ENCODE results near the gene SDHAF2. TPM values are rescaled to one million over a fixed set of nuclear protein-coding genes. Genes with fewer than 3 reads are reported as not detected.
"Not testable (repeated sequence)": the region's sequence is repeated elsewhere in the genome, so short reads cannot be mapped to it uniquely, and the experiment has no call there.

Gene SDHAF2
- total RNA-seq, 1 donor from 2014 or later: 63.2 TPM

DNA sequence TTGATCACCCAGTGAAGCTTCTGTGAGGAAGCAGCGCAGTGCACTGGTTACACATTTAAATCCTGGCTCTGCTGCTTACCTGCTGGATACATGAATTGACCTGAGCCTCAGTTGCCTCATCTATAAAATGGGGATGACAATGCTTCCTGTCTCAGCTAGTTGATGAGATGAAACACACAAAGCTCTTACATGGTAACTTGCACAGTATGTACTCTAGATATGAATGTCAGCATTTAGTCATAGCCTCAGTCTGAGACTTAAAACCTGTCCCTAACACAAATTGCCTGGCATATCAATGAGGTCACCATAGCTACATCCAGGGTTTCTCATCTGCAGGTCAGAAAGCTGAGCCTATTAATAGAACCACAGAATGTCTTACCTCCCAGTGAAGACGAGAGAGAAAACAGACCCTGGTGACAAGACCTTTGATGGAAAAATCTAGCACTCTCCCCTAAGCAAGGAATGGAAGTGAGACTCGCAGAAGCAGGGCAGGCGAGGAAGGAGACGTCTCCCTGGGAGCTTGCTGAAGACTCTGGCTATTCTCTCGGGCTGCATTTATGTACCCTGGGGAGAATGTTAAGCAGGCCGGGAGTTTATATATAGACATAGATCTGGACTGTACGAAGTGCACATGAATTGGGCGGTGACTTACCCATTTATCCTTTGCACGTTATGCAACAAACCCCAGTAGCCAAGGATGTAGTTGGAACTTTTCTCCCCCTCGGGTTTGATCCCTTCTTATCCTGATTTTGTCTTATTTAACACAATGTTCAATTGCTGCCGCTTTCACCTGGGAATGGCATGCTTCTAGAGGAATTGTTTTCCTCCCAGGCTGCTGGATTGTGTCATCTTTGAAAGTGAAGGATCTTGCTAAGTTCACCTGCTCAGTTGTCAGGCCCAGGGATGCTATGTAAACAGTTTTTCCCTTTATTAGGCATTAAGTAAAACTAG, 18.0 kb downstream of the SDHAF2 start:
- Histone ChIP-seq H3K36me3 (ENCODE audit: control insufficient read depth in 3 of 3, insufficient read depth in 3 of 3, low read length in 3 of 3) (peaks cover 10 to 37% (median 19%) of the 10 kb centered on the region in 3 donors), H3K4me3 (ENCODE audit: low read length in 3 of 3) (peak overlapping the region in 1 of 3 donors; percentile 32), H3K4me1 (ENCODE audit: control insufficient read depth in 3 of 3, insufficient read depth in 3 of 3, low read length in 3 of 3) (peaks cover 36 to 41% (median 41%) of the 10 kb centered on the region in 3 donors), H3K9me3 (ENCODE audit: control insufficient read depth in 3 of 3, low read length in 3 of 3) (no peaks in the 10 kb centered on the region), H3K9ac (ENCODE audit: low read depth in 1 of 3, low read length in 3 of 3) (peak overlapping the region; percentile 42 to 55 (median 47)), H3K27me3 (ENCODE audit: control insufficient read depth in 3 of 3, insufficient read depth in 3 of 3, low read length in 3 of 3) (no peaks in the 10 kb centered on the region), H3K27ac (ENCODE audit: low read depth, low read length) (peak overlapping the region; percentile 70)

DNA sequence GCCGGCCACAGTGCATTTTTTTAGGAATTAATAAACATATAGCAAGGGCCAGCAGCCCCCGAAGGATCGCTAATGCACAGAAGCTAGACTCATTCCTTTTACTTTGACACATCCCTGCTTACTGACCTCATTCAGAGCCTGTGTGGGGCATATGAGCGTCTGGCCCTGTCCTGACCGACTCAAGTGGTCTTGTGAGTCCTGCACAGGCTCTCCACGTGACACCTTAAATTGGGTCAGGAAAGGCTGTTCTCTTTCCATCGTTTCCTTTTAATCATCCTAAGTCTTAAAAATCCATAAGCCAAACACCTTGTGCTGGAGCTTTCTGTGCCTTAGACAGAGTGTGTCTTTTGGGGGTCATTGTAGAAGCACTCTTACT, 18.6 kb downstream of the SDHAF2 start:
- Histone ChIP-seq H3K27ac (ENCODE audit: low read depth, low read length) (peak overlapping the region; percentile 70), H3K4me1 (ENCODE audit: control insufficient read depth in 3 of 3, insufficient read depth in 3 of 3, low read length in 3 of 3) (peaks cover 36 to 42% (median 41%) of the 10 kb centered on the region in 3 donors), H3K4me3 (ENCODE audit: low read length in 3 of 3) (no peak overlapping the region), H3K36me3 (ENCODE audit: control insufficient read depth in 3 of 3, insufficient read depth in 3 of 3, low read length in 3 of 3) (peaks cover 10 to 35% (median 21%) of the 10 kb centered on the region in 3 donors), H3K9ac (ENCODE audit: low read depth in 1 of 3, low read length in 3 of 3) (peak overlapping the region; percentile 42 to 55 (median 47)), H3K27me3 (ENCODE audit: control insufficient read depth in 3 of 3, insufficient read depth in 3 of 3, low read length in 3 of 3) (no peaks in the 10 kb centered on the region), H3K9me3 (ENCODE audit: control insufficient read depth in 3 of 3, low read length in 3 of 3) (no peaks in the 10 kb centered on the region)

DNA sequence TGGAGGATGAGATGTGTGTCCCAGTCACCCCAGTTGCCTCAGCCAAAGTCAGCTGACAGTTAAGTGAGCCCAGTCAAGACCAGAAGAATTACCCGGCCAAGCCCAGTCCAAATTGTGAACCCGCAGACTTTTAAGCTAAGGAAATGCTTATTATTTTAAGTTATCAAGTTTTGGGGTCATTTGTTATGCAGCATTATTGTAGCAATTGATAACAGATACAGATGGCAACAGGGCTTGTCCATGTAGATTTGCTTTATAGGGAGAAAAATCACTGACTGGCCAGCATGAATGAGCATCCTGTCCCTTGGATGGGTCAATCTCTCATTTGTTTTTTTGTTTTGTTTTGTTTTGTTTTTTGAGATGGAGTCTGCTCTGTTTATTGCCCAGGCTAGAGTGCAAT, 22.9 kb downstream of the SDHAF2 start:
- Histone ChIP-seq H3K27me3 (ENCODE audit: control insufficient read depth in 3 of 3, insufficient read depth in 3 of 3, low read length in 3 of 3) (no peaks in the 10 kb centered on the region), H3K9me3 (ENCODE audit: control insufficient read depth in 3 of 3, low read length in 3 of 3) (no peaks in the 10 kb centered on the region), H3K27ac (ENCODE audit: low read depth, low read length) (no peak overlapping the region), H3K9ac (ENCODE audit: low read depth in 1 of 3, low read length in 3 of 3) (no peak overlapping the region), H3K4me1 (ENCODE audit: control insufficient read depth in 3 of 3, insufficient read depth in 3 of 3, low read length in 3 of 3) (peaks cover 15 to 28% (median 25%) of the 10 kb centered on the region in 3 donors), H3K36me3 (ENCODE audit: control insufficient read depth in 3 of 3, insufficient read depth in 3 of 3, low read length in 3 of 3) (peaks cover 12 to 27% (median 23%) of the 10 kb centered on the region in 3 donors), H3K4me3 (ENCODE audit: low read length in 3 of 3) (no peak overlapping the region)

DNA sequence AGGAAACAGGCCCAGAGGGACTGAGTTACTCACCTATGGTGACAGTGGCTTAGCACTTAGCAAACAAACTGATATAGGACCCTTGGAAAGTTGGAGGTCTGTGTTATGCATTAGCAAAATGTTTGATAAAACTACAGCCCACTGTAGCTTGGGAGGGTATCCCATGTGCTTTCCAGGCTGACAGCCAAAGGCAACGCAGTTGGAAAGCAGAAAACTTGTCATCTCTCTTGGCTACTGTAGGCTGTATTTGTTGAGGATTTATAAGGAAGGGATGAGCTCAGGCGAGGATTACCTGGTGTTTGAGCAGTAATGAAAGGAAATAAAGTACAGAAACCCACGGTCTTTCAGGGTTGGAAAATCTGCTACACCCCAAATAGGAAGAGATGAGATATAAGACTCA, 23.8 kb downstream of the SDHAF2 start:
- Histone ChIP-seq H3K27me3 (ENCODE audit: control insufficient read depth in 3 of 3, insufficient read depth in 3 of 3, low read length in 3 of 3) (no peaks in the 10 kb centered on the region), H3K4me3 (ENCODE audit: low read length in 3 of 3) (no peak overlapping the region), H3K9ac (ENCODE audit: low read depth in 1 of 3, low read length in 3 of 3) (no peak overlapping the region), H3K4me1 (ENCODE audit: control insufficient read depth in 3 of 3, insufficient read depth in 3 of 3, low read length in 3 of 3) (peaks cover 6 to 19% (median 16%) of the 10 kb centered on the region in 3 donors), H3K27ac (ENCODE audit: low read depth, low read length) (peak overlapping the region; percentile 8), H3K36me3 (ENCODE audit: control insufficient read depth in 3 of 3, insufficient read depth in 3 of 3, low read length in 3 of 3) (peaks cover 12 to 27% (median 22%) of the 10 kb centered on the region in 3 donors), H3K9me3 (ENCODE audit: control insufficient read depth in 3 of 3, low read length in 3 of 3) (no peaks in the 10 kb centered on the region)

DNA sequence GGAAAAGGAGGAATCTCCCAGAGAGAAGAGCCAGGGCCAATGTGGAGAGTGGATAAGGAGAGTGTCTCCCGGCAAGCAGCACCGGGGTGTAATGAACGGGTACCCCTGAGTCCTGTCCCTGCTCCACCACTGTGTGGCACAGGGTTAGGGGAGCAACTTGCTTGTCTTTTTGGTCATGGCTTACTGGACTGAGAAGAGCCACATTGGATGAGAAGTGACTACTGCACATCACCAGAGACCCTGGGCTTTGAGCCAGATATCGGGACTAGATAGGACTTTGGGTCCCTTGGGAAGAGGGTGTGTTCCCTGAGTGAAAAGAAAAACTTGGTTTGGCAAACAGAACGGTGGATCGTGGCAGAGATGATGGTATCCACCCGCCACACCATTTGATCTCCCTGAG, 24.6 kb downstream of the SDHAF2 start:
- H3K9me3 ChIP-seq (ENCODE audit: control insufficient read depth in 3 of 3, low read length in 3 of 3): no peaks in the 10 kb centered on the region
- no peaks in the 10 kb centered on the region for H3K27me3 ChIP-seq (ENCODE audit: control insufficient read depth in 3 of 3, insufficient read depth in 3 of 3, low read length in 3 of 3)
- H3K4me3 ChIP-seq (ENCODE audit: low read length in 3 of 3): no peak overlapping the region
- peak overlapping the region; percentile 8 for H3K27ac ChIP-seq (ENCODE audit: low read depth, low read length)
- peaks cover 12 to 27% (median 17%) of the 10 kb centered on the region in 3 donors for H3K36me3 ChIP-seq (ENCODE audit: control insufficient read depth in 3 of 3, insufficient read depth in 3 of 3, low read length in 3 of 3)
- H3K4me1 ChIP-seq (ENCODE audit: control insufficient read depth in 3 of 3, insufficient read depth in 3 of 3, low read length in 3 of 3): peaks cover 5 to 13% (median 11%) of the 10 kb centered on the region in 3 donors
- peak overlapping the region in 1 of 3 donors; percentile 25 for H3K9ac ChIP-seq (ENCODE audit: low read depth in 1 of 3, low read length in 3 of 3)

DNA sequence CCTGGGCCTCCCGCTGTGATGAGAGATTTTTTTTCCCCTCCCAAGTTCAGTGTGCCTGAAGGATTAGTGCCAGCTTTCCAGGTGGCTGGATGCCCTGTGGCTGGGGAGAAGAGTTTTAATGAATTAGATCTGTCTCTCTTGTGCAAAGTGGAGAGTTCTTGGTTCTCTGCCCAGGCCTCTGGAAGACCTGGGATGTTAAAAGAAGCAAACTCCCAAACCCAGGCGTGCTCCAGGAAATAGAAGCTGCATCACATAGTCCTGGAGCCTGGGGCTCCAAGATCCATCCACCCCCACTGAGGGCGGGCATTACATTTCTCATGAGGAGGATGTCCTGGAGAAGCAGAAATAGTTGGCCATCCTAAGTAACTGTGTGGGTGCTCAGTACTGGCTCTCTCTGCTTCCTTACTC, 30.6 kb downstream of the SDHAF2 start:
- no peak overlapping the region for H3K27ac ChIP-seq (ENCODE audit: low read depth, low read length)
- H3K4me3 ChIP-seq (ENCODE audit: low read length in 3 of 3): no peak overlapping the region

DNA sequence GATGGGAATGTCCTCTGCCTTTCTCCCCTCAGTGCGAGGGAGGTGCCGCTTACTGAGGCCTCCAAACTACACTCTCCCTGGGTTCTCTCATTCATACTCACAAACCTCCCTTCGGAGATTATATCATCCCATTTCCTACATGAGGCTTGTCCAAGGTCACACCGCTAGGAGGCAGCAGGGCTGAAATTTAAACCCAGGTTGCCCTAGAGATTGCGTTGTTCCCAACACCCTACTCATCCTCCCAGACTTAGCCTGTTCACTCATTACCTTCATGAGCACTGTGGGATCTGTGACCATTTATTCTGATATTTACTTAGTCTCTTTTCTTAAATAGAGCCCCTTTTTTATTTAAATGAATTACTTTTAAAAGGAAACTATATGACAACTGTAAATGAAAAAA, 31.1 kb downstream of the SDHAF2 start:
- Histone ChIP-seq H3K4me3 (ENCODE audit: low read length in 3 of 3) (no peak overlapping the region), H3K27ac (ENCODE audit: low read depth, low read length) (no peak overlapping the region), H3K36me3 (ENCODE audit: control insufficient read depth in 3 of 3, insufficient read depth in 3 of 3, low read length in 3 of 3) (peaks cover 0 to 4% (median 0%) of the 10 kb centered on the region in 3 donors), H3K9me3 (ENCODE audit: control insufficient read depth in 3 of 3, low read length in 3 of 3) (no peaks in the 10 kb centered on the region), H3K27me3 (ENCODE audit: control insufficient read depth in 3 of 3, insufficient read depth in 3 of 3, low read length in 3 of 3) (no peaks in the 10 kb centered on the region), H3K9ac (ENCODE audit: low read depth in 1 of 3, low read length in 3 of 3) (no peak overlapping the region), H3K4me1 (ENCODE audit: control insufficient read depth in 3 of 3, insufficient read depth in 3 of 3, low read length in 3 of 3) (peaks cover 8 to 12% (median 9%) of the 10 kb centered on the region in 3 donors)

More for the DNA sequence above, 30.6 kb downstream of the SDHAF2 start:
- Histone ChIP-seq H3K36me3 (ENCODE audit: control insufficient read depth in 3 of 3, insufficient read depth in 3 of 3, low read length in 3 of 3) (peaks cover 3 to 8% (median 3%) of the 10 kb centered on the region in 3 donors), H3K4me1 (ENCODE audit: control insufficient read depth in 3 of 3, insufficient read depth in 3 of 3, low read length in 3 of 3) (peaks cover 8 to 12% (median 9%) of the 10 kb centered on the region in 3 donors), H3K27me3 (ENCODE audit: control insufficient read depth in 3 of 3, insufficient read depth in 3 of 3, low read length in 3 of 3) (no peaks in the 10 kb centered on the region), H3K9ac (ENCODE audit: low read depth in 1 of 3, low read length in 3 of 3) (no peak overlapping the region), H3K9me3 (ENCODE audit: control insufficient read depth in 3 of 3, low read length in 3 of 3) (no peaks in the 10 kb centered on the region)

DNA sequence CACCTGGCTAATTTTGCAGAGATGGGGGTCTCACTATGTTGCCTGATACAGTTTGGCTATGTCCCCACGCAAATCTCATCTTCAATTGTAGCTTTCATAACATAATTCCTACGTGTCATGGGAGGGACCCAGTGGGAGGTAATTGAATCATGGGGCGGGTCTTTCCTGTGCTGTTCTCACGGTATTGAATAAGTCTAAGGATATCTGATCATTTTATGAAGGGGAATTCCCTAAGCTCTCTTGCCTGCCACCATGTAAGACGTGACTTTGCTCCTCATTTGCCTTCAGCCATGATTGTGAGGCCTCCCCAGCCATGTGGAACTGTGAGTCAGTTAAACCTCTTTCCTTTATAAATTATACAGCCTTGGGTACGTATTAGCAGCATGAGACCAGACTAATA, 37.7 kb downstream of the SDHAF2 start:
- not testable (repeated sequence) for H3K36me3 ChIP-seq (ENCODE audit: control insufficient read depth in 3 of 3, insufficient read depth in 3 of 3, low read length in 3 of 3); H3K9me3 ChIP-seq (ENCODE audit: control insufficient read depth in 3 of 3, low read length in 3 of 3); H3K27ac ChIP-seq (ENCODE audit: low read depth, low read length); H3K9ac ChIP-seq (ENCODE audit: low read depth in 1 of 3, low read length in 3 of 3); H3K4me3 ChIP-seq (ENCODE audit: low read length in 3 of 3); H3K27me3 ChIP-seq (ENCODE audit: control insufficient read depth in 3 of 3, insufficient read depth in 3 of 3, low read length in 3 of 3)
- peaks cover 8 to 12% (median 9%) of the 10 kb centered on the region in 3 donors for H3K4me1 ChIP-seq (ENCODE audit: control insufficient read depth in 3 of 3, insufficient read depth in 3 of 3, low read length in 3 of 3)

DNA sequence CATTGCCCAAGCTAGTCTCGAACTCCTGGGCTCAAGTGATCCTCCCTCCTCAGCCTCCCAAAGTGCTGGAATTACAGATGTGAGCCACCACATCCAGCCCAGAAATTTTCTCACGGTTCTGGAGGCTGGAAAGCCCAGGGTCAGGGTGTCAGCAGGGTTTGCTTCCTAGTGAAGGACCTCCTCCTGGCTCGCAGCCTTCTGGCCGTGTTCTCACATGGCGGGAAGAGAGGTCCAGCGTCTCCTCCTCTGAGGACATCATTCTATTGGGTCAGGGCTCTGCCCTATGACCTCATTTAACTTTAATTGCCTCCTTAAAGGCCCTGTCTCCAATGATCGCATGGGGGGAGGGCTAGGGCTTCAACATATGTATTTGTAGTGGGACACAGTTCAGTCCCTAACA, 38.1 kb downstream of the SDHAF2 start:
- H3K27me3 ChIP-seq (ENCODE audit: control insufficient read depth in 3 of 3, insufficient read depth in 3 of 3, low read length in 3 of 3): no peaks in the 10 kb centered on the region
- H3K9ac ChIP-seq (ENCODE audit: low read depth in 1 of 3, low read length in 3 of 3): no peak overlapping the region
- peaks cover 12 to 16% (median 13%) of the 10 kb centered on the region in 3 donors for H3K4me1 ChIP-seq (ENCODE audit: control insufficient read depth in 3 of 3, insufficient read depth in 3 of 3, low read length in 3 of 3)
- H3K36me3 ChIP-seq (ENCODE audit: control insufficient read depth in 3 of 3, insufficient read depth in 3 of 3, low read length in 3 of 3): peaks cover 0 to 5% (median 3%) of the 10 kb centered on the region in 3 donors
- H3K4me3 ChIP-seq (ENCODE audit: low read length in 3 of 3): no peak overlapping the region
- no peaks in the 10 kb centered on the region for H3K9me3 ChIP-seq (ENCODE audit: control insufficient read depth in 3 of 3, low read length in 3 of 3)
- no peak overlapping the region for H3K27ac ChIP-seq (ENCODE audit: low read depth, low read length)

DNA sequence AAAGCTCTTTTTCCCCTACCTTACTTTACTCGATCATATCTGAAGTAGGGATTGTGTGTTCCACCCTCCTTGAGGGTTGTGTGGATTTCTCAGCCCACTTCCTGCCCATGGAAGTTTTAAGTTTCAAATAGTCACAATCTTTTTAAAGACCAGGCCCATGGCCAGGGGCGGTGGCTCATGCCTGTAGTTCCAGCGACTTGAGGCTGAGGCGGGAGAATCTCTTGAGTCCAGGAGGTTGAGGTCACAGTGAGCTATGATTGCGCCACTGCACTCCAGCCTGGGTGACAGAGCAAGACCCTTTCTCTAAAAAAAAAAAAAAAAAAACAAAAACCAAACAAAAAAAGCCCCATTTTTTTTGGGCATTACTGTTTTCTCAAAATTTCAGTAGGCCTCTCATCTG, 42.4 kb downstream of the SDHAF2 start:
- H3K27me3 ChIP-seq (ENCODE audit: control insufficient read depth in 3 of 3, insufficient read depth in 3 of 3, low read length in 3 of 3): peaks cover 0 to 2% (median 0%) of the 10 kb centered on the region in 3 donors
- peak overlapping the region in 1 of 3 donors; percentile 48 for H3K4me3 ChIP-seq (ENCODE audit: low read length in 3 of 3)
- no peaks in the 10 kb centered on the region for H3K9me3 ChIP-seq (ENCODE audit: control insufficient read depth in 3 of 3, low read length in 3 of 3)
- peaks cover 17 to 31% (median 18%) of the 10 kb centered on the region in 3 donors for H3K4me1 ChIP-seq (ENCODE audit: control insufficient read depth in 3 of 3, insufficient read depth in 3 of 3, low read length in 3 of 3)
- H3K9ac ChIP-seq (ENCODE audit: low read depth in 1 of 3, low read length in 3 of 3): peak overlapping the region; percentile 17 to 48 (median 48)
- H3K27ac ChIP-seq (ENCODE audit: low read depth, low read length): peak overlapping the region; percentile 62
- peaks cover 0 to 9% (median 4%) of the 10 kb centered on the region in 3 donors for H3K36me3 ChIP-seq (ENCODE audit: control insufficient read depth in 3 of 3, insufficient read depth in 3 of 3, low read length in 3 of 3)

Data from skeletal muscle tissue (tissue), 4 donors.